Left forelimb (tissue), 1 donor: ENCODE results near the gene PPP1R14D.

Experiments
- DNase-seq: peaks from one replicate; pipeline ENCODE4 v3.0.0-alpha.2; 2018; ENCODE audit warnings: low spot score

Gene PPP1R14D

DNA sequence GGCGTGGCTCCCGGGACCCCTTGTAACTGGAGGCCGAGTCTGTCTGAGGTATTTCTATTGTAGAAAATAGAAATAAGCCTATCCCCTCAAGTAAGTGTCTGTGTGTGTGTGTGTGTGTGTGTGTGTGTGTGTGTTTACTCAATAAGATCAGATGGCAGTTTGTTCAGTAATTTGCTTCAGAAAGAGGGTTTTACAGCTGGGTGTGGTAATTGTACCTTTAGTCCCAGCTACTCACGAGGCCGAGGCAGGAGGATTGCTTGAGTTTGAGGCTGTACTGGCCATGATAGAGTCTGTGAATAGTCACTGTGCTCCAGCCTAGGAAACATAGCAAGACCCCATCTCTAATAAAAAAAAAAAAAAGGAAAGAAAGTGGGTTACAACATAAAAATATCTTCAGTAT is 24.0 kb upstream of the PPP1R14D start:
- DNase-seq = no peak

DNA sequence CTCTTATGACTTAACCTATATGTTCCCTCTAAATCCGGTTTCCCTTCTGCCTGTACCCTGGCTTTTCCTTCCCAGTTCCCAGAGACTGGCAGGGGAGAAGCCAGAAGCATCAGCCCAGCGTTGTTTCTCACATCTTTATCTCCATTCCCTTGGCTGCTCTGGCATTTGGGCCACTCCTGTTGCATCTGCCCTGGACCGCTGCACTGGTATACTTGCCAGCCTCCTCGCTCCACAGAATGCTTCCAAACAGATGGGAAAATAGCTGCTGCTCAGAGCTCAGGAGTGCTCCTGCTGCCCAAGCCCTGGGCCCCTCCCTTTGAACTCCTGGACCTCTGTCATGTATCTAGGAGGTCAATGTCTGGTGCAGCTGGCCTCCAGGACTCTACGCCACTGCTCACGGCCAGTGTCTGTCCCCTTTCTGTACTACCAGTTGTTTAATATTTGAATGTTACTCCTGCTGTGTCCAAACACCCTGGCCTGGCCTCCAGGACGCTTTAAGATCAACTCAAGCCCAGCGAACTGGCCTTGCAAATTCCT is 22.1 kb upstream of the PPP1R14D start:
- no peak for DNase-seq

DNA sequence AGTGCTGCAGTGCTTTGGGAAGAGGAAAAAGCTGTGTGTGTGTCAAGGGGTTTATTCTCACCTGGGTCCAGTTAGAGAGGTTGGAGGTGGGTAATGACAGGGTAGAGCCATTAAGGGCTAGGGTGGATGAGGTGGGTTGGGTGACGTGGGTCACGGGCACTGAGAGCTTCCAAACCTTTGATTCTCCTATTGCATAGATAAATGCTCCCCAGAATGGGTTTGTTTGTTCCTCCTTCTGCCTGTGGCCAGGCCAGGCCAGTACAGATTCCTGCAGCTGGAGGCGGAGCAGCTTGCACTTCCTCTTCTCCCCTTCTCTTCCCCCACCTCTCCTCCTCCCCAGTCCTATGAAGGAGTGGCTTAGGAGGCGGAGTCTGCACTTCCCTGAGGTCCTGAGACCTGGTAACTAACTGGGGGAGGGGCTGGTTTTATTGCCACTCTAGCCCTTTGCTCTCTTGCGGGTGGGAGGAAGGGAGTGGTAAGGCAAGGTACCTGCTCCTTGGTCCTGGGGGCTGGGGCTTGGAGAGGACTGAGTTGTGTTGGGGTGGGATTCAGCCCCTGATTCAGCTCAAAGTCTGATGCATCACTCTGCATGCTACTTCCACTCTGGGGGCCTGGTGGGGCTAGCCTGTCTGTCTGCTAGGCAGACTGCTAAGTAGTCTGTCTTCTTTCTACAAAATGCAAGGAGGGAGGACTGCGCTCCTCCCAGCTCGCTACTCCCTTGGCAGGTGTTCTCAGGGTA is 18.9 kb upstream of the PPP1R14D start:
- no peak for DNase-seq

DNA sequence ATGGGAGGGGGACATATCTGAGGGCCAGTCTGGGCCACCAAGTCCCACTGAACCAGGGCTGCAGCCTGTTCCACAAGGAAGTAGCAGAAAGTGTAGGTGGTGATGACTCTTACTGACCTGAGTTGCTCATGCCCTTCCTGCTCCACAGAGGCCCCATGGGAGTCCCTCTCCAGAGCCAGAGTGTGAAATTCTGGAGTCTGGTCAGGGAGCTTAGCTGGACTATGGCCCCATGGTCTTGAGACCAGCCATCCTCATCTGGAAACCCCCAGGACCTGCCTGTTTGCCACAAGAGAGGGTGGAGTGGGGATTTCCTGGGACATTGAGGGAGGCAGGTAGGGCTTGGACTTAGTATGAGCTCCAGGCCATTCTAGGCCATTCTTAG is 18.3 kb upstream of the PPP1R14D start:
- no peak for DNase-seq

DNA sequence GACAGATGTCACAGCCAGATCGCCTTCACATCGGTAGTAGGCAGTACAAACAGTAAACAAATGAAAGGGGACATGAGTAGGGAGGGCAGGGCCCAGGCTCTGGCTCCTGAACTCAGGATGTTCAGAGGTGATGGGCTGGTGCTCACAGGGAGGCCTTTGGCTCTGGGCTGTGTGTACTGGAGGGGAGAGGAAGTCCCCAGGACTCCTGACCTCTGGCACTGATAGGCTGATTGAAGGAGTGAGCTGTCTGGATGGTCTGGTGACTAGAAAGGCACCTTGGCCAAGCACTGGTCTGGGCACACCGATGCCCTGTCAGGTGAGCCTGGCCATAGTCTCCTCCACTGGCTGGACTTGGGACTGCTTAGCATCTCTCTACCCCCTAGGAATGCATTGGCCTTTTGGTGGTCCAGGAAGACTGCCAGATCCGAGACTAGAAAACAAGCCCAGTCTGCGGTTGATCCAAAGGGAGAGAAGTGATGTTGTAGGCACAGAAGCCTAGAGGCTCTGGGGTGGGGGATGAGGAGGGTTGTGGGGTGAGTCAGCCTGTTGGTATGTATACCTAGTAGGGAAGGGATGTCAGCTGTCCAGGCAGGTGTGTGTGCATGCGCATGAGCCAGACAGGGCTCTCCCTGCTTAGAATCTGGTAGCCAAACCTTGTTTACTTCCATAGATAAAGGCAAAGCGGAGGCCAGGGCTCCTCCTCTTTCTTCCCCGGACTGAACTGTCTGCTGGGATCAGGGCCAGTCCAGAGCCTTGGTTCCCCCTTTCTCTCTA is 17.2 kb upstream of the PPP1R14D start:
- DNase-seq = no peak

DNA sequence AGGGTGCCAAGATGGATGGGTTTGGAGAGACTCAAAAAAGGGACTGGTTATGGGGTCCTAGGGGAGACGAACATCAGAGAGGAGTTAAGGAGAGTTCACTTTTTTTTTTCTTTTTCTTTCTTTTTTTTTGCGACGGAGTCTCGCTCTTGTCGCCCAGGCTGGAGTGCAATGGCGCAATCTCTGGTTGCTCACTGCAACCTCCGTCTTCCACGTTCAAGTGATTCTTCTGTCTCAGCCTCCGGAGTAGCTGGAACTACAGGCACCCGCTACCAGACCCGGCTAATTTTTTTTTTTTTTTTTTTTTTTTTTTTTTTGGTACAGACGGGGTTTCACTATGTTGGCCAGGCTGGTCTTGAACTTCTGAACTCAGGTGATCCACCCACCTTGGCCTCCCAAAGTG is 16.5 kb upstream of the PPP1R14D start:
- no peak for DNase-seq

DNA sequence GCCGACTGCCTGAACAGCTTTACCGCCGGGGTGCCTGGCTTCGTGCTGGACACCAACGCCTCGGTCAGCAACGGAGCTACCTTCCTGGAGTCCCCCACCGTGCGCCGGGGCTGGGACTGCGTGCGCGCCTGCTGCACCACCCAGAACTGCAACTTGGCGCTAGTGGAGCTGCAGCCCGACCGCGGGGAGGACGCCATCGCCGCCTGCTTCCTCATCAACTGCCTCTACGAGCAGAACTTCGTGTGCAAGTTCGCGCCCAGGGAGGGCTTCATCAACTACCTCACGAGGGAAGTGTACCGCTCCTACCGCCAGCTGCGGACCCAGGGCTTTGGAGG is 16.2 kb upstream of the PPP1R14D start:
- DNase-seq = no peak

DNA sequence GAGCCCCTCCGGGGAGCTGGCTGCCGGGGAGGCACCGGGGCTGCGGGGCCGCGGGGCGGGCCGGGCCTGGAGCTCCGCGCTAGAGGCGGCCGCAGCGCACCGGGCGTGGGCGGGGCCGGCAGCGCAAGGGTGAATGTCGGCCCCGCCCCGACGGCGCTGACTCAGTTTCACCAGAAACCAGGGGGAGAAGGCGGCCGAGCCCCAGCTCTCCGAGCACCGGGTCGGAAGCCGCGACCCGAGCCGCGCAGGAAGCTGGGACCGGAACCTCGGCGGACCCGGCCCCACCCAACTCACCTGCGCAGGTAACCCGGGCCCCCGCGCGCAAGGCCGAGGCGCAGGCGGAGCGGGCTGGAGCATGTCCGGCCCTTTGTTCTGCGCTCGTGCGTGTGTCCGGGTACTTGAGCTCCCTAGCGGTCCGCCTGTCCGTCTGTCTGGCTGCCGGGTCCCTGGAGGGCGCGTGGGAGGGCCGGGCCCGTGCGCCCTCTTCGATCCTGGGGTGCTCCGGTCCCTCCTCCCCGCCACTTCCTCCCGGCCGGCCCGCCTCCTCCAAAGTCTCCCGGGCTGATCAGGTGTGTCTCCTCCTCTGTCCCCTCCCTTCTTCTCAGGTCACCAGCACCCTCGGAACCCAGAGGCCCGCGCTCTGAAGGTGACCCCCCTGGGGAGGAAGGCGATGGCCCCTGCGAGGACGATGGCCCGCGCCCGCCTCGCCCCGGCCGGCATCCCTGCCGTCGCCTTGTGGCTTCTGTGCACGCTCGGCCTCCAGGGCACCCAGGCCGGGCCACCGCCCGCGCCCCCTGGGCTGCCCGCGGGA is 15.6 kb upstream of the PPP1R14D start, which contains the start of gene SPINT1:
Gene SPINT1 (plus strand): TSS at position 164 of the 811 bp plus-strand sequence. CDS start 507 bp downstream, at position 671.
- DNase-seq = no peak

DNA sequence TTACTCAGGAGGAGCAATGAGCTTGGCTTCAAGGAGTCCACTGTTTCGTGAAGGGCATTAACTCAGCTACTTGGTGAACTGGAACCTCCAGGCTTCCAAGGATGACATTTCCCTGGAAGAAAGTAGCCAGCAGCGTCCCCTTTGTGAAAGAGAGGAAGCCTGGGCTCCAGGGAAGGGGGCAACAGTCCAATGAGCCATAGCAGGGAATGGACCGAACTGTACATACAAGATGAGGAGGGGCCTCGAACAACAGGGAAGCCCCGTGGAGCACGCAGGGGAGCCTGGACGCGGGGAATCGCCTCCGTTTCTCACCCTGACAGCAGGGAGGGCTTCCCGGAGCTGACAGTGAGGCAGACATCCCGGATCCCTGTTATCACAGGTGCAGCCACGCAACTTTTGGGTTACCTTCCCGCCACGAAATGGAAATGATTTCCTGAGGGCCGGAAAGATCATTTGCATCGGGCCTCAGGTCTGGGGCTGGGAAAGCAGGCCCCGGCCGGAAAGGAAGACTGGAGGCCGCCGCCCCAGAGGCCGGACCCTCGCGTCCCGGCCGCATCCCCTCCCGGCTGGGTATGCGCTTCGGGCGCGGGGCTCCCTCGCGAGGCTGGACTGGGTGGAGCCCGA is 14.9 kb upstream of the PPP1R14D start:
- no peak for DNase-seq

DNA sequence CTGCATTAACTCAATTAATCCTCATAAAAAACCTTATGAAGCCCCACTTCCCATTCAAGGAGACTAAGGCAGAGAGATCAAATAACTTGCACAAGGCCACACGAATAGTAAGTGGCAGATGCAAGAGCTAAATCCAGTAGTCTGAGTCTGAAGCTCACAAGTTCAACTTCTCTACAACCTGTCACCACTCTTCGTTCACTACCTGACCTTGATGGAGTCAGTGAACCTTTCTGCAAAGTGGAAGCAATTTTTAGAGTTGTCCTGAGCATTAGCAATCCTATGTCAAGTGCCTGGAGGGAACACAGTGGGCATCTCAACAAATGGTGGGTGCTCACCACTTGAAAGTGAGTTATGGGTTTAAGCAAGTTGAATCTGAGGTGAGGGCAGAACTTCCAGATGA is 13.2 kb upstream of the PPP1R14D start:
- no peak for DNase-seq

DNA sequence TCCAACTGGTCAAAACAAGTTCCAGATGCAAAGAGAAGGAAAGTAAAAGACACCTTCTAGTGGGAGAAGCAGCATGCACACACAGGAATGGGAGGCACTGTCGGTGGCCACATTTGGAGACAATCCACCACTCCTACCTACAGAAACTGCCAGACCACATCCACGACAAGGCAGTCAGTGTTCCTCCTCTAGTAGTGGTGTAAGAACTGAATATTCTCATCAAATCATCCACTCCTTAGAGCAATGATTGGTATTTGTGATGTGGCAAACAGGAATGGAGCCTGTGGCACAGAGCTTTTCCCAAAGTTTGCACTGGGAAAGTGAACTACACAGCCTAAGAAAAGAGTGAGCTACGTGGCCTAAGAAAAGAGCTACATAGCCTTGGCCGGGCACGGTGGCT is 10.2 kb upstream of the PPP1R14D start:
- DNase-seq = no peak

DNA sequence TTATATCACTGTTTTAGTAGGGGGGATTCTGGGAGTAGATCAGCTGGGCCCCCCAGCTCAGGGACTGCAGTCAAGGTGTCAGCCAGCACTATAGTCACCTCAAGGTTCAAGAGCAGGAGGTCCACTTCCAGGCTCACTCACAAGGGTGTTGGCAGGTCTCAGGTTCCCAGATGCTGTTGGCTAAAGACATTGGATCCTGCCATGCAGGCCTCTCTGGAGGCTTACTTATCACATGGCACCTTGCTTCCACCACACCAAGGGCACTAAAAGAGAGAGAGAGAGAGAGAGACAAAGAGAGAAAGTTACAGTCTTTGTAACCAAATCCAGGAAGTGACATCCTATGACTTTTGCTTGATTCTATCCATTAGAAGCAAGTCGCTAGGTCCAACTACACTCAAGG is 7.5 kb upstream of the PPP1R14D start:
- no peak for DNase-seq

DNA sequence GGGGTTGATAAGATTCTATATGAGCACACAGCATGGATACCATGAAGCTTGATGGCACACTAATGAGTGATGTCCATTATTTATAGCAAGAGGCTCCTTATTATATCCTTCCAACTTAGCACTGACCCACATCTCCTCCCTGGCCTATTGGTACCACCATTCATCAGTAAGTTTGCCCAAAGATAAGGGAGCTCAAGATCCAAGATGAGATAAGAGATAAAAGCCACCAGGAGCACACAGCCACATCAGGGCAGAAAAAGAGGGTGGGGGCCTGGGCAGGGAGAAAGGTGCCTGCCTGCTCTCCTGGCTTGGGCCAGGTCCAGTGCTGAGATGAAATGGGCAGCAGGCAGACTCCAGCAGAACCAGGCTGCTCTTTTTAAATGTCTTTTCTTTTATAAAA is 4.4 kb upstream of the PPP1R14D start:
- DNase-seq = no peak

DNA sequence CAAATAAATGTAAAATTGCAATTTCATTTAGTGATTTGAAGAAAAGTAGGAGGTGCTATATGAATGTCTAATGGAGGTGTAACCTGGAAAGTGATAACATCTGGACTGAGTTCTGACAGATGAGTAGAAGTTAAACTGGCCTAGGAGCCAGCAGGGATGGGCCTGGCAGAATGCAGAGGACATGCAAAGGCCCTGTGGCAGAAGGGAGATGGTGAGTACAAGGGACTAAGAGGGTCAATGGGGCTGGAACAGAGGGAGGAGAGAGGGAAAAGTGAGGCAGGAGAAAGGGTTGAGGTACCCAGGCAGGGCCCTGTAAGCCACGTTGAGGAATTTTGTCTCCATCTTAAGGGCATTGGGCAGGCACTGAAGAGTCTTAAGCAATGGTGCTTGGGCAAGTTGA is 3.4 kb upstream of the PPP1R14D start:
- no peak for DNase-seq

DNA sequence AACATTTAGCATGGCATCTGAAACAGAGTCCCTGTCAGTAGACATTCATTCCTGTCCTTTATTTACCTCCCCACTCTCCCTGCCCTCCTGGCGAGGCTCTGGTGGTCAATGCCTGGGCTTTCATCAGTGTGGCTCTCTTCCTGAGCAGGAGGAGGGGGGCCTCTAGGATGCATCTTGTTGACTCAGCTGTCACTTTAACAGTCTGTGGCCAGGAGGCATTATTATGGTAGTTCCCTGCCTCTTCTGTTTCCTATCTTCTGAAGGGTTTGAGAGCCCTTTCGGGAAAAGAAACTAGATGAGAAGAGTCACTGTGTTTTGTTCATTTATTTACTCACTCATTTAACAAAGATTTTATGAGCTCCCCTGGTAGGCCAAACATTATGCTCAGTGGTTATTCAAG is 2.4 kb upstream of the PPP1R14D start:
- no peak for DNase-seq

DNA sequence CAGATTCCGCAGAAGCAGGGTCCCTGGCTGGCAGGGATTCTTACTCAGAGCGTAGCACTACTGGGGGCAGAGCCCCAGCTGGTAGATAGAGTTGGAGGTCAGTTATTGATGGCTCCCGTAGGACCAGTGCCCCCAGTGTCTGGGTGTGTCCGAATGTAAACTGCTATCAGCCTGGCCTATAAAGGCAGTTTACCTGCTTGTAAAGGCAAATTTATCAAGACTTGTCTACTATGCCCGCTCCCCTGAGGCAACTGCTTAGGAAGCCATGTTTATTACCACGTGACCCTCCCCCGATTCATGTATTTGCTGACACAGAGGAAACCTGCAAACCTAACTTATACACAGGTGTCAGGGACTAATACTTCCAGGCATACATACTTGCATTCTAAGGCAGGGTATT is 607 bp upstream of the PPP1R14D start:
- no peak for DNase-seq

DNA sequence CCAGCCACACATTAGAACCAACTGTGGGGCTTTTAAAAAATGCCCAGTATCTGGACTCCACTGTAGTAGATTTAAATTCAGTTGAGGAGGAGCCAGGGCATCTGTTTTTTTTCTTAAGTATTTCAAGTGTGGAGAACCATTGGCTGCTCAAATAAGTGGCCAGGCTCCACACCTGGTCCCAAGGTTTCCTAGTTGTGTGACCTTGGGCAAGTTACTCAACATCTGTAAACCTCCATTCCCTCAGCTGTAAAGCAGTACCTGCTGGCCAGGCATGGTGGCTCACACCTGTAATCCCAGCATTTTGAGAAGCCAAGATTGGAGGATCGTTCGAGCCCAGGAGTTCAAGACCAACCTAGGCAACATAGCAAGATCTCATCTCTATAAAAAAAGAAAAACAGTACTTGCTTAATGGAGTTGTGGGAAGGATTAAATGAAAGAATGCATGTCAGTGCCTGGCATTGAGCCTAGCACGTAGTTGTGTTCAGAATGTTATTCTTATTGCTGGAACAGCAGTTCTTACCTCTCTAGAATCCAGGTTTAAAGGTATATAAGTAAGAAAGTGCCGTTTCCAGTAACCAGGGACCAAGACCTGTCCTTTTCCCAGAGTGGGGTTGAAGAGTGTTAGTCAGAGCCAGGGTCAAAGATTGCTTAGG is 2.0 kb downstream of the PPP1R14D start:
- no peak for DNase-seq

DNA sequence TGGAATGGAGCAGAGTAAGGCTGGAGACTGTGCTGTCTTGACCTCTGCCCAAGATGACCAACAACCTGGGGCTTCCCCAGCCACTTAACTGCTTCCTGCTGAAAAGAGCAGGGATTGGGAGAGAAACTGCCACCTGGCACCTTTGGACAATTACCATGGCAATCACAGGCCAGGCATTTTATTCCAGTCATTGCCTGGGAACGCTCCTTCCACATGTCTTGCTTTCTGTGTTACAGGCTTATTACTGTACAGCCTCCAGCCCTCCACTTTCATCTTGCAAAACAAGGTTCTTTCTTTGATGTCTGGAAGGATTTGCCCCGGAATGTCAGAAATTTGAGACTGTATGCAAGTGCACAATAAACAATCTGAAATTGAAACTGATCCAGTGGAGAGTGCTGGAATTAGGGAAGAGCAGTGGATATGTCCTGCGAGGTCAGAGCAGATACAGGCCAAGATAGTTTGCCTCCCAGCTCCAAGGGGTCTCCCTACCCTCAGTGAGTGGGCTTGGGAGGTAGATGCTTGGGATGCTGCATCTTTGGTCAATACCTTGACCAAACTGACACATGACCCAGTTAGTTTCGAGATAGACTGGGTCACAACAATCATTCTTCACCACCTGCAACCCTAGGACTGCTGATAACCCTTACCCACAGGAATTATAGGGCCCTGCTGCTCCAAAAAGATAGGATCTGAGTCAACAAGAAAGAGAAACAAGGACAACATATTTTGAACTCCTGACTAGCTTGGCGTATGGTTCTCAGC is 2.7 kb downstream of the PPP1R14D start:
- DNase-seq = no peak

DNA sequence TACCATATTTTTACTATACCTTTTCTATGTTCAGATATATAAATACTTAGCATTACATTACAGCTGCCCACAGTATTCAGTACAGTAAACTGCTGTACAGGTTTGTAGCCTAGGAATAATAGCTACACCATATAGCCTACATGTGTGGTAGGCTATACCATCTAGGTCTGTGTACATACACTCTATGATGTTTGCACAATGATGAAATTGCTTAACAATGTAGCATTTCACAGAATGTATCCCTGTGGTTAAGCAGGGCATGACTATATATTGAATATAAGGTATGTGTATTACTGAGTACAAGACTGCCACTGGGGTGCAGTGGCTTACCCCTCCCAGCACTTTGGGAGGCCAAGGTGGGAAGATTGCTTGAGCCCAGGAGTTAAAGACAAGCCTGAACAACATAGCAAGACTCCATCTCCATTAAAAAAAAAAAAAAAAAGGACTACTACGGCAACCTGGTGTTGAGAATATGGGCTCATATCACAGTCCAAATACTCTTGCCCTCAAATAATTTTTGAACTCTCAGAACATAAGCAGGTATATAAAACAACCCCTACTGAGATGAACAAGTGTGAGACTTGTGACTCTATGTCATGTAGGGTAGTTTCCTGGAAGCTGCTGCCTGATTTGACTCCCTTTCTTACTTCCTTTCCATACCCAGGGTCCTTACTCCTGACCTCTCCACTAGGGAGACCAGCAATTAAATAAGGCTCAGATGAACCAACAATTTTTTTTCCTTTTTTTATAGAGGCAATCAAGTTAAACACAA is 4.8 kb downstream of the PPP1R14D start:
- no peak for DNase-seq

DNA sequence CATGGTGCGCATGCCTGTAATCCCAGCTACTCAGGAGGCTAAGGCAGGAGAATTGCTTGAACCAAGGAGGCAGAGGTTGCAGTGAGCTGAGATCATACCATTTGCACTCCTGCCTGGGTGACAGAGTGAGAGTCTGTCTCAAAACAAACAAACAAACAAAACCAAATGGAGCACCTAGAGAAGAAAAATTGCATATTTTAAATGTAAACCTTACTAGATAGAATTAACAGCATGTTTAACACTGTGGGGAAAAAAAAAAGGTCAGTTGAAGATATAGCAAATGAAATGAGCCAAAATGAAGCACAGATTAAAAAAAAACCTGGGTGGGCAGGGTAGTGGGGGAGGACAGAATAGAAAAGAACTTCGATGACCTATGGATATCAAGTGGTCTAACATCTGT is 7.3 kb downstream of the PPP1R14D start:
- DNase-seq = no peak
